Osteoblast (primary cell): ENCODE results near the gene TGFBR3L. TPM values are rescaled to one million over a fixed set of nuclear protein-coding genes. Genes with fewer than 3 reads are reported as not detected.

ENCODE experiments used
- DNase-seq: peaks from one replicate; pipeline ENCODE4 v3.0.0; 2011; ENCODE audit warnings: low spot score, mixed read lengths; ENCODE audit not compliant: insufficient read length; ENCODE audit errors: missing footprints
- H2AFZ ChIP-seq: 2 replicates; pipeline ENCODE4 v1.6.0; 2011; ENCODE audit warnings: mild to moderate bottlenecking, low read length
- H3K27ac ChIP-seq: 2 replicates; pipeline ENCODE4 v1.5.1; 2011; ENCODE audit warnings: mild to moderate bottlenecking, low read depth, low read length, moderate library complexity
- H3K27me3 ChIP-seq: 2 replicates; pipeline ENCODE4 v1.6.0; 2012; ENCODE audit warnings: mild to moderate bottlenecking, control low read depth, inconsistent platforms, low read length, moderate library complexity; ENCODE audit not compliant: insufficient read depth
- H3K36me3 ChIP-seq: 2 replicates; pipeline ENCODE4 v1.5.1; 2011; ENCODE audit warnings: mild to moderate bottlenecking, low read length, control low read depth, moderate library complexity; ENCODE audit not compliant: insufficient read depth
- H3K4me1 ChIP-seq: 2 replicates; pipeline ENCODE4 v1.5.1; 2011; ENCODE audit warnings: mild to moderate bottlenecking, low read length, control low read depth, moderate library complexity; ENCODE audit not compliant: insufficient read depth
- H3K4me2 ChIP-seq: 2 replicates; pipeline ENCODE4 v1.6.0; 2011; ENCODE audit warnings: mild to moderate bottlenecking, low read length; ENCODE audit not compliant: insufficient read depth
- H3K4me3 ChIP-seq: fragments of 200-600 bp; sonication (generic); 3 replicates; pipeline ENCODE4 v1.5.1; 2012; ENCODE audit warnings: mild to moderate bottlenecking, low read length, inconsistent platforms; ENCODE audit not compliant: insufficient read depth
- H3K79me2 ChIP-seq: 2 replicates; pipeline ENCODE4 v1.6.0; 2012; ENCODE audit warnings: mild to moderate bottlenecking, low read length, control low read depth, inconsistent platforms; ENCODE audit not compliant: insufficient read depth
- H3K9me3 ChIP-seq: 2 replicates; pipeline ENCODE4 v1.5.1; 2011; ENCODE audit warnings: low read depth, low read length, control low read depth
- H4K20me1 ChIP-seq: 2 replicates; pipeline ENCODE4 v1.6.0; 2012; ENCODE audit warnings: mild to moderate bottlenecking, low read length, control low read depth; ENCODE audit not compliant: insufficient read depth
- CTCF ChIP-seq: IDR thresholded peaks from 2 replicates; pipeline ENCODE4 v1.5.1; 2011; ENCODE audit warnings: mild to moderate bottlenecking, low read depth, low read length, moderate library complexity; ENCODE audit errors: extremely low read depth
- total RNA-seq: library from RNA; depleted of rRNA; stranded (reverse); fragments of >200 nt; gene quantifications from 2 replicates; pipeline ENCODE4 v1.2.3, GENCODE V29; 2012

Gene TGFBR3L
- total RNA-seq, 1 donor, result under 0.01 TPM

GRCh38 chr19:7962644-7963268, 48.1 kb downstream of the TGFBR3L start:
- Histone ChIP-seq H3K9me3 (no peaks in the 10 kb centered on the region), H3K4me1 (no peaks in the 10 kb centered on the region), H3K4me2 (no peak overlapping the region), H3K27ac (no peak overlapping the region), H3K36me3 (peaks cover 63% of the 10 kb centered on the region), H3K27me3 (no peaks in the 10 kb centered on the region), H3K79me2 (no peaks in the 10 kb centered on the region), H2AFZ (no peak overlapping the region), H3K4me3 (no peak overlapping the region), H4K20me1 (no peaks in the 10 kb centered on the region)
- peak; percentile 41 for DNase-seq
- TF ChIP-seq CTCF, result no peak

- Histone ChIP-seq H3K4me1 (no peaks in the 10 kb centered on the region), H3K27me3 (no peaks in the 10 kb centered on the region), H2AFZ (no peak overlapping the region), H3K4me3 (no peak overlapping the region), H3K9me3 (no peaks in the 10 kb centered on the region), H4K20me1 (peaks cover 2% of the 10 kb centered on the region), H3K27ac (no peak overlapping the region), H3K79me2 (peaks cover 2% of the 10 kb centered on the region), H3K36me3 (peaks cover 71% of the 10 kb centered on the region), H3K4me2 (no peak overlapping the region)
- peak; percentile 36 for DNase-seq
- TF ChIP-seq CTCF, result no peak
These were observed 48.9 kb downstream of the TGFBR3L start for GRCh38 chr19:7963566-7963965.

GRCh38 chr19:7965259-7965841, 50.7 kb downstream of the TGFBR3L start:
- Histone ChIP-seq H3K4me1 (no peaks in the 10 kb centered on the region), H3K79me2 (peaks cover 4% of the 10 kb centered on the region), H3K4me3 (no peak overlapping the region), H4K20me1 (peaks cover 6% of the 10 kb centered on the region), H3K36me3 (peaks cover 67% of the 10 kb centered on the region), H3K9me3 (no peaks in the 10 kb centered on the region), H3K27me3 (no peaks in the 10 kb centered on the region), H3K27ac (no peak overlapping the region), H2AFZ (no peak overlapping the region), H3K4me2 (no peak overlapping the region)
- peak; percentile 46 for DNase-seq
- TF ChIP-seq CTCF, result no peak

- Histone ChIP-seq H3K4me2 (no peak overlapping the region), H3K36me3 (peaks cover 60% of the 10 kb centered on the region), H3K9me3 (no peaks in the 10 kb centered on the region), H3K27ac (no peak overlapping the region), H4K20me1 (peaks cover 13% of the 10 kb centered on the region), H3K27me3 (no peaks in the 10 kb centered on the region), H3K4me1 (no peaks in the 10 kb centered on the region), H3K4me3 (no peak overlapping the region), H2AFZ (no peak overlapping the region), H3K79me2 (peaks cover 4% of the 10 kb centered on the region)
- DNase-seq, result peak; percentile 79
- TF ChIP-seq CTCF, result no peak
These were observed 51.5 kb downstream of the TGFBR3L start for GRCh38 chr19:7965921-7966665.
